B cell (primary cell): ENCODE data around the gene TUBA1A.
"Not testable (repeated sequence)": the region's sequence is repeated elsewhere in the genome, so short reads cannot be mapped to it uniquely, and the experiment has no call there.

Source experiments
- CTCF ChIP-seq: fragments of 200-600 bp; IDR thresholded peaks from one replicate; pipeline ENCODE4 v1.8.0; 2022; ENCODE audit warnings: antibody characterized with exemption, mild to moderate bottlenecking
- EZH2 ChIP-seq: IDR thresholded peaks from 2 replicates; pipeline ENCODE4 v1.6.1; 2012; ENCODE audit warnings: borderline replicate concordance, low read depth, mild to moderate bottlenecking, moderate library complexity, low read length; ENCODE audit not compliant: insufficient read depth, poor library complexity, severe bottlenecking

- not testable (repeated sequence) for TF ChIP-seq EZH2, CTCF
These were observed 2.6 kb upstream of the TUBA1A start for GRCh38 chr12:49191498-49191897.
